Lower leg skin (tissue), 4 donors: ENCODE results near the gene TYW1. TPM values are rescaled to one million over a fixed set of nuclear protein-coding genes. Genes with fewer than 3 reads are reported as not detected.
"Not testable (repeated sequence)": the region's sequence is repeated elsewhere in the genome, so short reads cannot be mapped to it uniquely, and the experiment has no call there.

Experiments
- DNase-seq, 2 donors: peaks; one replicate each; pipeline ENCODE4 v3.0.0-alpha.2; 2019; ENCODE audit warnings: low spot score in 2 of 2
- H3K4me3 ChIP-seq: fragments of 200-600 bp; sonication (generic); 2 replicates; pipeline ENCODE4 v1.5.1; 2017; ENCODE audit warnings: mild to moderate bottlenecking, low read depth; ENCODE audit not compliant: poor library complexity, severe bottlenecking
- CTCF ChIP-seq, 3 donors: fragments of 450-650 bp; IDR thresholded peaks; one replicate each; pipeline ENCODE4 v1.5.1; 2016; ENCODE audit warnings: antibody characterized with exemption in 3 of 3, mild to moderate bottlenecking in 3 of 3, moderate library complexity in 2 of 3
- POLR2A ChIP-seq, 2 donors: fragments of 450-650 bp; IDR thresholded peaks; one replicate each; pipeline ENCODE4 v1.6.1; 2016 to 2017; ENCODE audit warnings: antibody characterized with exemption in 2 of 2, mild to moderate bottlenecking in 1 of 2, moderate library complexity in 1 of 2
- WGBS, 2 donors: methylation state at CpG; one replicate each; pipeline ENCODE4 v1.1.5; 2018; 5-methylcytosine and 5-hydroxymethylcytosine counted together
- intact Hi-C: fragments of 100-400 bp; cut with DNase I; formaldehyde crosslinking; loops from one replicate; pipeline ENCODE4 v1.15.0; 2023; ENCODE audit warnings: low total_unique reads
- total RNA-seq, 4 donors: library from RNA; depleted of rRNA; stranded (reverse); fragments of >200 nt; gene quantifications; one replicate each; pipeline ENCODE4 v1.1.0, GENCODE V29; 2016

TYW1 gene
- total RNA-seq, 4 donors from 2014 or later: 11.2 to 29.0 (median 17.3) TPM

GRCh38 chr7:67018940-67019339 lies 22.3 kb downstream of the TYW1 start:
- peak in 1 of 2 donors; percentile 46 for DNase-seq
- 80 to 81% methylated on average over 7 of the region's 7 CpGs for WGBS, 2 donors
- H3K4me3 ChIP-seq: no peak overlapping the region
- TF ChIP-seq CTCF (IDR thresholded peaks at IDR 0.05) (no peak), POLR2A (IDR thresholded peaks at IDR 0.05) (no peak)
- intact Hi-C loops: no loop called here

- H3K4me3 ChIP-seq: no peak overlapping the region
- DNase-seq: peak in 1 of 2 donors; percentile 40
- TF ChIP-seq CTCF (IDR thresholded peaks at IDR 0.05) (no peak), POLR2A (IDR thresholded peaks at IDR 0.05) (no peak)
- 72 to 73% methylated on average over 8 of the region's 8 CpGs for WGBS, 2 donors
- intact Hi-C loops: no loop called here
Observed at GRCh38 chr7:67019562-67020390, 23.1 kb downstream of the TYW1 start.

- no peak for TF ChIP-seq CTCF (IDR thresholded peaks at IDR 0.05)
- TF ChIP-seq POLR2A (IDR thresholded peaks at IDR 0.05): no peak
- WGBS, 2 donors: 85 to 91% methylated on average over 7 of the region's 7 CpGs
- intact Hi-C loops: no loop called here
- H3K4me3 ChIP-seq: no peak overlapping the region
- peak in 1 of 2 donors; percentile 62 for DNase-seq
Observed at GRCh38 chr7:67021260-67021659, 24.6 kb downstream of the TYW1 start.

- no peak for TF ChIP-seq POLR2A (IDR thresholded peaks at IDR 0.05)
- no peak for TF ChIP-seq CTCF (IDR thresholded peaks at IDR 0.05)
- intact Hi-C loops: no loop called here
- DNase-seq: peak; percentile 17 to 33
- WGBS, 2 donors: 34 to 35% methylated on average over 3 of the region's 3 CpGs
- H3K4me3 ChIP-seq: no peak overlapping the region
Observed at GRCh38 chr7:67022511-67022910, 25.9 kb downstream of the TYW1 start.

- H3K4me3 ChIP-seq, DNase-seq, intact Hi-C loops: not testable (repeated sequence)
- 67 to 73% methylated on average over 1 of the region's 1 CpG for WGBS, 2 donors
Observed at GRCh38 chr7:67025459-67025858, 28.8 kb downstream of the TYW1 start.

- WGBS, 2 donors: 97 to 100% methylated on average over 1 to 2 of the region's 2 CpGs
- H3K4me3 ChIP-seq, DNase-seq, intact Hi-C loops: not testable (repeated sequence)
Observed at GRCh38 chr7:67031685-67032084, 35.1 kb downstream of the TYW1 start.

GRCh38 chr7:67033251-67033650 lies 36.6 kb downstream of the TYW1 start:
- WGBS, 2 donors: 81 to 96% methylated on average over 5 of the region's 5 CpGs
- intact Hi-C loops: no loop called here
- no peak for DNase-seq
- TF ChIP-seq POLR2A (IDR thresholded peaks at IDR 0.05) (no peak), CTCF (IDR thresholded peaks at IDR 0.05) (no peak)
- no peak overlapping the region for H3K4me3 ChIP-seq

- 78 to 79% methylated on average over 10 of the region's 10 CpGs for WGBS, 2 donors
- H3K4me3 ChIP-seq, DNase-seq, intact Hi-C loops: not testable (repeated sequence)
Observed at GRCh38 chr7:67036432-67037395, 40.1 kb downstream of the TYW1 start.

- 46 to 59% methylated on average over 2 of the region's 2 CpGs for WGBS, 2 donors
- DNase-seq, intact Hi-C loops, H3K4me3 ChIP-seq: not testable (repeated sequence)
Observed at GRCh38 chr7:67040832-67041231, 44.2 kb downstream of the TYW1 start.
